Rectal smooth muscle tissue (tissue), 1 donor: ENCODE measurements around the gene CT45A10.
"Not testable (repeated sequence)": the region's sequence is repeated elsewhere in the genome, so short reads cannot be mapped to it uniquely, and the experiment has no call there.

Experiments used
- H3K27ac ChIP-seq: one replicate; pipeline ENCODE4 v1.7.0; 2013; ENCODE audit warnings: low read depth, low read length, inconsistent platforms
- H3K27me3 ChIP-seq: one replicate; pipeline ENCODE4 v1.7.0; 2013; ENCODE audit warnings: low read length; ENCODE audit not compliant: control insufficient read depth, insufficient read depth
- H3K36me3 ChIP-seq: one replicate; pipeline ENCODE4 v1.7.0; 2013; ENCODE audit warnings: low read length; ENCODE audit not compliant: control insufficient read depth, insufficient read depth
- H3K4me1 ChIP-seq: one replicate; pipeline ENCODE4 v1.7.0; 2013; ENCODE audit warnings: low read length; ENCODE audit not compliant: control insufficient read depth, insufficient read depth
- H3K4me3 ChIP-seq: one replicate; pipeline ENCODE4 v1.7.0; 2013; ENCODE audit warnings: low read length
- H3K9ac ChIP-seq: one replicate; pipeline ENCODE4 v1.7.0; 2013; ENCODE audit warnings: low read length

CT45A10 gene

DNA sequence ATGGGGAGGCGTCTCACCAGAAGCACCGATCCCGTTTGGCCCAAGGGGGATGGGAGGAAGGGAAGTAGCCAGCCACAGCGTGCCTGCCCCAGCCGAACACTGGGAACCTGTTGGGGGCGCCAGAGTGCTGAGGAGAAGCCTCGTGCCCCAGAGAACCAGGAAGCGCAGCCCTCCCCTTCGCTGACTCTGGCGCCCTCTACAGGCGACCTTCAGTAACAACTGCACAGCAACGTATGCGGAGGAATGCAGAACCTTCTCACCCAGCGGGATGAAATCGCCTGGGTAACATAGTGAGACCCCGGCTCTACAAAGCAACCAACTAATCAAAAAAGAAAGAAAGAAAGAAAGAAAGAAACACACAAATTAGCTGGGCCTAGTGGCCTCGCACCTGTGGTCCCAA lies 38.8 kb downstream of the CT45A10 start, which contains the start of gene CT45A8:
Gene CT45A8, minus strand, starts transcription at position 101 of the 400 bp plus-strand sequence. CDS start 3,755 bp downstream, outside the sequence.
- H3K27ac ChIP-seq, H3K4me3 ChIP-seq, H3K4me1 ChIP-seq, H3K27me3 ChIP-seq, H3K9ac ChIP-seq, H3K36me3 ChIP-seq: not testable (repeated sequence)

DNA sequence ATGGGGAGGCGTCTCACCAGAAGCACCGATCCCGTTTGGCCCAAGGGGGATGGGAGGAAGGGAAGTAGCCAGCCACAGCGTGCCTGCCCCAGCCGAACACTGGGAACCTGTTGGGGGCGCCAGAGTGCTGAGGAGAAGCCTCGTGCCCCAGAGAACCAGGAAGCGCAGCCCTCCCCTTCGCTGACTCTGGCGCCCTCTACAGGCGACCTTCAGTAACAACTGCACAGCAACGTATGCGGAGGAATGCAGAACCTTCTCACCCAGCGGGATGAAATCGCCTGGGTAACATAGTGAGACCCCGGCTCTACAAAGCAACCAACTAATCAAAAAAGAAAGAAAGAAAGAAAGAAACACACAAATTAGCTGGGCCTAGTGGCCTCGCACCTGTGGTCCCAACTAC lies 56.1 kb downstream of the CT45A10 start, which contains the start of gene CT45A7:
Gene CT45A7, minus strand, starts transcription at position 101 of the 400 bp plus-strand sequence. CDS start 3,747 bp downstream, outside the sequence.
- H3K36me3 ChIP-seq: not testable (repeated sequence)

More for the DNA sequence above, 56.1 kb downstream of the CT45A10 start, which contains the start of gene CT45A7:
- H3K27ac ChIP-seq, H3K4me3 ChIP-seq, H3K4me1 ChIP-seq, H3K9ac ChIP-seq, H3K27me3 ChIP-seq: not testable (repeated sequence)
